B cell (primary cell): ENCODE data around the gene CACNB4.

ENCODE experiments used
- CTCF ChIP-seq: fragments of 200-600 bp; IDR thresholded peaks from one replicate; pipeline ENCODE4 v1.8.0; 2022; ENCODE audit warnings: antibody characterized with exemption, mild to moderate bottlenecking
- EZH2 ChIP-seq: IDR thresholded peaks from 2 replicates; pipeline ENCODE4 v1.6.1; 2012; ENCODE audit warnings: borderline replicate concordance, low read depth, mild to moderate bottlenecking, moderate library complexity, low read length; ENCODE audit not compliant: insufficient read depth, poor library complexity, severe bottlenecking

DNA sequence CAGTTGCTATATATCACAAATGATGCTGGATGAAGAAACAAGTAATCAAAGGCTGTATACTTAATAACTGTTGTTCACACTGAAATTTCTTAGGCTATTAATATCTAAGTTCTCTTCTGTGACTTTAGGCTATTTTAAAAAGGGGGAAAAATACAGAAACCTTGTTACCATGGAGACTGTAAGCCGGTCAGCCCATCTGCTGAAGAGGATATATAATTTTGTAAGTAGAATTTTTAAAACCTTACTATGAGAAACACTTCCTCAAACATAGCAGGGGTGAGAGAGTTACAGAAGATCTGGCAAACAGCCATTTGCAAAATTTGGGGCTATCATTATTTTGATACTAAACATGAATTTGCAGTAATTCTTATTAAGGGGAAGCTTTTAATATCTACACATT lies 27.8 kb downstream of the CACNB4 start:
- TF ChIP-seq CTCF (no peak), EZH2 (no peak)
